ENCODE data around the gene KREMEN2.

GRCh38 chr16:2954656-2955381, 9.3 kb upstream of the KREMEN2 start:
- TF ChIP-seq, protein P1, sequence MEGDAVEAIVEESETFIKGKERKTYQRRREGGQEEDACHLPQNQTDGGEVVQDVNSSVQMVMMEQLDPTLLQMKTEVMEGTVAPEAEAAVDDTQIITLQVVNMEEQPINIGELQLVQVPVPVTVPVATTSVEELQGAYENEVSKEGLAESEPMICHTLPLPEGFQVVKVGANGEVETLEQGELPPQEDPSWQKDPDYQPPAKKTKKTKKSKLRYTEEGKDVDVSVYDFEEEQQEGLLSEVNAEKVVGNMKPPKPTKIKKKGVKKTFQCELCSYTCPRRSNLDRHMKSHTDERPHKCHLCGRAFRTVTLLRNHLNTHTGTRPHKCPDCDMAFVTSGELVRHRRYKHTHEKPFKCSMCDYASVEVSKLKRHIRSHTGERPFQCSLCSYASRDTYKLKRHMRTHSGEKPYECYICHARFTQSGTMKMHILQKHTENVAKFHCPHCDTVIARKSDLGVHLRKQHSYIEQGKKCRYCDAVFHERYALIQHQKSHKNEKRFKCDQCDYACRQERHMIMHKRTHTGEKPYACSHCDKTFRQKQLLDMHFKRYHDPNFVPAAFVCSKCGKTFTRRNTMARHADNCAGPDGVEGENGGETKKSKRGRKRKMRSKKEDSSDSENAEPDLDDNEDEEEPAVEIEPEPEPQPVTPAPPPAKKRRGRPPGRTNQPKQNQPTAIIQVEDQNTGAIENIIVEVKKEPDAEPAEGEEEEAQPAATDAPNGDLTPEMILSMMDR (IDR thresholded peaks at IDR 0.05; ENCODE audit: low read depth, low read length, missing input control): no peak
- no peak for TF ChIP-seq YY1 (IDR thresholded peaks at IDR 0.05)
- no peak for TF ChIP-seq ATF3 (IDR thresholded peaks at IDR 0.05)
- no peak for TF ChIP-seq RAD21 (IDR thresholded peaks at IDR 0.05)
- TF ChIP-seq HNF4A (conservative IDR thresholded peaks at IDR 0.05): no peak
- no peak for TF ChIP-seq GABPA (IDR thresholded peaks at IDR 0.05 in 1 of 2, conservative IDR thresholded peaks at IDR 0.05 in 1 of 2)
- TF ChIP-seq, protein P2, sequence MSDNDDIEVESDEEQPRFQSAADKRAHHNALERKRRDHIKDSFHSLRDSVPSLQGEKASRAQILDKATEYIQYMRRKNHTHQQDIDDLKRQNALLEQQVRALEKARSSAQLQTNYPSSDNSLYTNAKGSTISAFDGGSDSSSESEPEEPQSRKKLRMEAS (IDR thresholded peaks at IDR 0.05): no peak
- no peak for TF ChIP-seq EGR1 (IDR thresholded peaks at IDR 0.05; ENCODE audit: low read depth in 2 of 2)
- TF ChIP-seq NR2F2 (IDR thresholded peaks at IDR 0.05): no peak
- no peak for TF ChIP-seq JUND (IDR thresholded peaks at IDR 0.05)
